GM19239 (cell line): ENCODE measurements around the gene PPARG.

ENCODE experiments used
- DNase-seq: peaks from one replicate; pipeline ENCODE4 v3.0.0; 2011; ENCODE audit warnings: low spot score; ENCODE audit not compliant: insufficient read length
- FAIRE-seq: peaks from 2 replicates; lab custom pipeline; 2011; peaks lifted over from hg19 to GRCh38; lab: Jason Lieb, UNC

Gene PPARG

DNA sequence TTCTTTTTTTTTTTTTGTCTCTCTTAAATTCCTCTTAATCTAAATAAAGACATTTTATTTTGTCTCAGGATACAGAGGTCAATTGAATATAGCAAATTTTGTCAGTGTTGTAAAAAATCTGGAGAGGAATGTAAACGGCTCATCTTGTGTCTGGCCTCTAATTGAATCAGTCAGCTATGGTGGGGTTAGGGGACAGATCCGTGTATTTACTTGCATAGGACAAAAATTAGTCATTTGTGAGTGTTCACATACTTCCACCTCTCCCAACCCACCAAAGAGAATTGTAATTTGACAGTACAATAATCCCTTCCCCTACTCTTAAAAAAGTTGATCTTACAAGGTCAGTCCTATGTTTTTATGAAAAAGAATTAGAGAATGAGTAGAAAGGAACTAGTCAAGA lies 18.3 kb downstream of the PPARG start:
- DNase-seq (no peak), FAIRE-seq (no peak)

DNA sequence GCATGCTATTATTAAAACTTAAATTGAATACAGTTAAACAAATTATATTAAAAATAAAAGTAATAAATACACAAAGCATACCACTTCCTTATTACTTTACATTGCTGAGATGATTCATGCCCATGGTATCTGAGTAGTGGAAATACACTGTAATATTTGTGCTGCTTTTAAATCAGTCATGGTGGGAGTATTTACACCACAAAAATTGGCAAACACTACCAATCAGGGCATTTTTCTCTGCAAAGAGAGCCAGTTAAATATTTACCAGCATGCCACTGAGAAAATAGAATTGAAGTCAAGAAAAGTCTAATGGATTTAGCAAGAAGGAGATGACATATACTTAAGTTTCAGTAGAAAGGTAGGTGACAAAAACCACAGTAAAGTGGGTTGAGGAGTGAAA lies 19.6 kb downstream of the PPARG start:
- no peak for DNase-seq

DNA sequence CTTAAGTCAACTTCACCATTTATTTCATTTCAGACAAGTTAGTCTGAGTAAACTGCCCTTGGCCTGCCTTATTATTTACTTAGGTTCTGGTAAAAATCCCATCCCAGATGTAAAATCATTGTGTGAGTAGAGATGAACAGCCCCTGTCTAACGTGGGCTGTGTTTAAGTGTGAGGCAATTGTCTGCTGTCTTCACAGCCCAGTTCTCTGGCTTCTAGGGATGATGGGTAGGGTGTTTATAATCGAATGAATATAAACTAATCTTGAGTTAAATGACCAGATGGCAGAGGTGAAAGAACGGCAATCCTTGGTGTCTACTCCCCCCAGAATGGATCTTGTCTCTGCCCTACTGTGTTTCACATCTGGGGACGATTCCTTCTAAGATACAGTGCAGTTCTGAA lies 20.8 kb downstream of the PPARG start:
- DNase-seq (no peak), FAIRE-seq (no peak)

More for the DNA sequence above, 19.6 kb downstream of the PPARG start:
- peak; percentile 21 for FAIRE-seq

DNA sequence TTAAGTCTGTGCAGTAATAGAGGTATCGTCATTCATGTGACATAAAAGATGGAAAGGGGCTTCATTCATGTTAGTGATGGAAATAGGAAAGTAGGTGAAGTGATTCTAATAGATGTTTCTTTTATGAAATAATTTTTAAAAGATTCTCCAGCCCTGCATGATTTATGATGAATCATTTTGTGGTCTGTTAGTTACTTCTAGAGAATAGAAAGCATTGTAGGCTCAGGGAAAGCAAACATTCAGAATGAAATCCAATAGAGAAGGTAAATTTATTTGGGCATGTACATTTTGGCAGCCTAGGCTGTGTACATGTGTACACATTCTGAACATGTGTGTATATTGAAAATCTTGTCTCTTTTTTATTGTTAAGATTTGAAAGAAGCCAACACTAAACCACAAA lies 23.1 kb downstream of the PPARG start:
- no peak for FAIRE-seq
- DNase-seq = no peak

DNA sequence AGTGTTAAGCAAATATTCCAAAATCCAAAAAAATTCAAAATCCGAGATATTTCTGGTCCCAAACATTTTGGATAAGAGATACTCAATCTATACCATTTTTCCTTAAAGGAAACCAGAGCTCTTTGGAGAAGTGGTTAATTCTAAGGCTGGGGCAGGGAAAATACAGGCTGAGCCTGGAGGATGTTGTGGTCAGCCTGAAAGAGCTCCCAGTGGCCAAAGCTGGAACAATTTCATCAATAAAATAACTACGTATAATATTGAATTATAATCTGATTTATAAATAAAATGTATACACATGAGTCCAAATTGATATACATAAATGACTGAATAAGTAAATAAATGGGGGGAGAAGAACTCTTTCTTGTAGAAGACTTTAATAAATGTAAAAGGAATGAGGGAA lies 24.6 kb downstream of the PPARG start:
- no peak for FAIRE-seq
- DNase-seq = no peak

DNA sequence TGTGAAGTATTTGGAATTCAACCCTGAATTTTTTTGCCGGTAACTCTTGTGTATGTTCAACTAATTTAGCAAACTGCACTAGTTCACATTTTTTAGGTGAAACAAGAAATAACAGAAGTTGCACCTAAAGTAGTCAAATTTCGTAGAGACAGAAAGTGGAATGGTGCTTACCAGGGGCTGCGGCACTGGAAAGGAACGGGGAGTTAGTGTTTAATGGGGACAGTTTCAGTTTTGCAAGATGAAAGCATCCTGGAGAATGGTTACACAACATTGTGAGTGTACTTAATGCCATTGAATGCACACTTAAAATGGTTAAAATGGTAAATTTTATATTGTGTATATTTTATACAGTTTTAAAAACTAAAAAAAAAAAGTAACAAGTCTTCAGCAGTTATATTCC lies 27.4 kb downstream of the PPARG start:
- peak; percentile 4 for FAIRE-seq
- no peak for DNase-seq

DNA sequence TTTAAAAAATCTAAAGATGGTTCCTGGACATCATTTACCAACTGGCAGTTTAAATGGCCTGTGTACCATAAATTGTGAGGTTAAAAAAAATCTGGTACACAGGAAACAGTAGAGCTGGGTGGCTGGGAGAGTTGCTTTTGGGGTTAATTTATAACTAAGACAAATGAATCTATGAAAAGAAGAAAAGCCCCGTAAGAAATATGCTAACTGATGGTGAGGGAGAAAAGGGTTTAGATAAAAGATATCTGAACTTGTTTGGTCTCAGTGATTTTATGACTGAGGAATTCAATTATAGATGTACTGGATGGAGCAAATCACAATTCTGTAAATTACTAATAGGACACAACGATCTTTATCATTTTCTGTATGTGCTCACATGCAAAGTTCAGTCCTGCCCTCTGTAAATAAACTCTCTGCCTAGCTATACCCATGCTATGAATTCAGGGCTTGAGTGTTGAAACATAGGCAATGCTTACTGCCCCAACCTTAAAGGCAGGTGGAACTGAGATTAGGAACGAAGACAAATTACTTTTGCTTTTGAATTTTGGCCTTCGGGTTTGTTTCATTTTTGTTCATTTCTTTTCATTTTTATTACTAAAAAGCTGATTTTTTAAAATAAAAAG lies 28.0 kb downstream of the PPARG start:
- FAIRE-seq (peak; percentile 84), DNase-seq (no peak)

DNA sequence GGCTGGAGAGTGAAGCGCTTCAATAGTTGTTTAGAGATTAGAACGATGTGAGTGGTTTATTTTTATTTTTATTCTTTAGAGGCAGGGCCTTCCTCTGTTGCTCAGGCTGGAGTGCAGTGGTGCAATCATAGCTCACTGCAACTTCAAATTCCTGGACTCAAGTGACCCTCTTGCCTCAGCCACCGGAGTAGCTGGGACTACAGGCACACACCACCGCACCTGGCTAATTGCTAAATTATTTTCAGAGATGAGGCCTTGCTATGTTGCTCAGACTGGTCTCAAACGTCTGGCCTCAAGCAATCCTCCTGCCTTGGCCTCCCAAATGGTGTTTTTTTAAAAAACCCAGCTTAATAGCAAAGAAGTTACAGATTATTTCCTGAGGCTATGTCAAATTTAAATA lies 29.0 kb downstream of the PPARG start:
- DNase-seq (no peak), FAIRE-seq (no peak)

DNA sequence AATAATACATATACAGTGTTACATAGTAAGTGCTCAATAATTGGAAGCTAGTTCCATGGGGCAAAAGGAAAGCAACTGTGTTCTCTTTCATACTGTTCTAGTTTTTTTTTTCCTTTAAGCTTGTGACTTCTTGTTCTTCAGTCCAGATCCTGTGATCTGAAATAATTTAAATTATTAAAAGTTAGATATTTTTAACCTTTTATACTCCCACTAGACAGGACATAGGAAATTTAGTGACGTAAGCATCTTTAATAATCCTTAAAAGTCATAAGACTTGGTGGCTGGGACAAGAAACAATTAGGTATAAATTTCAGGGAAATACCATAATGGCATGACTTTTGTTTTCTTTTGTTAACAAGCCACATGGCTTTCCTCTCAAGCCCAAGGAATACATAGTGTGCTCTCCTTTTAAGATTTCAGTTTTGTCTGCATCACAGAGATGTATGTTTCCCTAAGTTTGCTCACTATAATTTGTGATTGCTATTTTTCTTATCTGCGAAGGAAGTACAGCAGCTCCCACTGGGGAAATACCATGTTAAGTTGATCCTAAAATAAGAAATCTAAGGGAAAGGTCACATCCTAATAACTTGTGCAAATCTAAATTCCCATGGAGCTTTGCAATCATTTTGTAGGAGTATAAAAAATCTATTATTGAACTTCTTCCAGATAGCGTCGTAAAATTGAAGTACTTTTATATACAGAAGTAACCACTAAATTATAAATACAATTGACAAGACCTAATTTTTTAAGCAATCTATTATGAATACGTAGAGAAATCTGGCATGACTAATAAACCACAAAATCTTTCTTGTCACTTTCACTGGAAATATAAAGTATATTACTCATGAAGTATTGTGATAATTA lies 30.1 kb downstream of the PPARG start:
- FAIRE-seq (no peak), DNase-seq (no peak)

DNA sequence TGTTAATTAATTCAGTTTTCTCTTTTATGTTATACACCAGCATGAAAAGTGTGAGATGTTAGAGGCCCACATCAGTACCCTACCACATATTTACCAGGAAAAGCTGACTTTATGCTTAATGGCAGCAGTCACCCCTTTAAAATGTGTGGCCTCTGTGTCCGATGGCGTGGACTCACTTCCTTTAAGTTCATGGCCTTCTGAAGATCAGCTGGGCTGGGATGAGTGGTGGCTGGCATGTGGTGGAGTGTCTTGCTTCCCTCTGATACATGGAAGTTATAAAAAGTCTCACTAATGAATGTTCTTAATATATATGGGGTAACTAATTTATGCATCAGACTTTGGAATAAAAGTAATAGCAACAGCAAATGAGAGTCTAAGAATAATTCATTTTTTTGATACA lies 32.1 kb downstream of the PPARG start:
- DNase-seq = no peak
- no peak for FAIRE-seq

DNA sequence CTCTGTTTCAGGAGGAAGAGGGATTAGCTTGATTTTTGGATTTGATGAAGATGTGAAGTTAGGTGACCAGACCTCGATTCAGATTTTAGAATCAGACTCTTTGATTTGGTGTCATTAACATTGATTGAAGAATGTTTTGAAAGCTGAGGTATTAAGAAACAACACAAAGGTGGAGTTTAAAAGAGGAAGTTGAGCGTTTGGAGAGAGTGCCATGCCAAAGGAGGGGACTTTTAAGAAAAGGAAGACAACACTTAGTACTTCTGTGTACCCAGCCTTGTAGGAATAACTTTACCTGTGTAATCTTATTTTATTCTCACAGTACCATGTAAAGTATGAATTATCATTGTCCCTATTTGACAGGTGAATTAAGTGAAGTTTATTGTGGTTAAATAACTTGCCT lies 34.4 kb downstream of the PPARG start:
- DNase-seq (no peak), FAIRE-seq (no peak)

DNA sequence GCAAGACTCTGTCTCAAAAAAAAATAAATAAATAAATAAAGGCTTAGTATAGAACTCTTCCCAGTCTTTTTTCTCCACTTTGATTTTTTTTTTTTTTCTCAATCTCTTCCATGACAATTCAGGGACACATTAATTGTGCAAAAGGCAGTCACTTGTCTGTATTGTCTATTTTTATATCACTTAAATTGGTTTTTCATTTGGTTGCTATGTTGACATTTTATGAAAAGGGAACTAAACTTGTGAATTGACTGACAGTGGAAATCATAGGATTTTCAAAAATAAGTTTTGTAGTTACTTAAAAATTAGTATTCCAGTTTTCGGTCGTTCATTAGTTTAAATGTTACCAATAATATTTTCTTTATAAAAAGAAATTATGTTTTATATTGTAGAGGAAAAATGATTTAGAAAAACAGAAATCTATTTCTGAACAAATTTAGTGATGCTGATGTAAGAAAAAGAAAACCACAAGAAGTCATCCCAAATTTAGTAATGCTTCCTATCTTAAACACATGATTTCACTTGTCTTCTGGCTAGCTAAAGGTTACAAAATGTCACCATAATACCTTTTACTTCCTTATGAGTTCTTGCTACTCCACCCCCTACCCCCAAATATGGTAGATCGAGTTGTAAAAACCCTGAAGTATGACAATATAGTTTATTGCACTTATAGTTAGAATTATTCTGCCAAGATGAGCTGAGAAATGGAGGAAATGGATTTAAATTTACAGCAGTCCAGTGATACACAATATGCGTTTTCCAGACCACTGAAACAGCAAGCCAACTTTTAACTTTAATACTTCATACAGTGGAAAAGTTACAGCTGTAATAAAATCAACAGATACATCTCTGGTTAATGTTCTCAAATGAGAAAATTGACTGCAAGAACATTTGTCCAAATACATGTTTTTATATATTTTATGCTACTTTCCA lies 37.0 kb downstream of the PPARG start:
- DNase-seq = no peak
- no peak for FAIRE-seq

DNA sequence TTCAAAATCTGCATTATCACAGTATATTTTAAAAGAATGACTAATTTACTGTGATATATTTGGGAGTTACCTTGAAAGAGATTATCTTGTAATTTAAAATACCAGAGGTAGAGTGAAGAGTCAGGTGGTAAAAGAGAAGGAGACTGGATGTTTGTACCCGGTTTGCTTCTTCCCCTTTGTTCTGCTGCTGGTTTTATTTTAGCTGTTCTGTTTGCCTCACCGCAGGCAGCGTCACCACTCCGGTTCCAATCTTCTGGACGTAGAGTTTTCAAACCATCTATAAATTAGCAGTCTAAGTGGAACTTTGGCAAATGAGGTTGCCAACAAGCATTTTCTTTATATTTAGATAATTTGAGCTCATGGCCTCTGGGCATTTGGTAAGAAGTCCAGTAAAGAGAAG lies 38.2 kb downstream of the PPARG start:
- DNase-seq (no peak), FAIRE-seq (no peak)

DNA sequence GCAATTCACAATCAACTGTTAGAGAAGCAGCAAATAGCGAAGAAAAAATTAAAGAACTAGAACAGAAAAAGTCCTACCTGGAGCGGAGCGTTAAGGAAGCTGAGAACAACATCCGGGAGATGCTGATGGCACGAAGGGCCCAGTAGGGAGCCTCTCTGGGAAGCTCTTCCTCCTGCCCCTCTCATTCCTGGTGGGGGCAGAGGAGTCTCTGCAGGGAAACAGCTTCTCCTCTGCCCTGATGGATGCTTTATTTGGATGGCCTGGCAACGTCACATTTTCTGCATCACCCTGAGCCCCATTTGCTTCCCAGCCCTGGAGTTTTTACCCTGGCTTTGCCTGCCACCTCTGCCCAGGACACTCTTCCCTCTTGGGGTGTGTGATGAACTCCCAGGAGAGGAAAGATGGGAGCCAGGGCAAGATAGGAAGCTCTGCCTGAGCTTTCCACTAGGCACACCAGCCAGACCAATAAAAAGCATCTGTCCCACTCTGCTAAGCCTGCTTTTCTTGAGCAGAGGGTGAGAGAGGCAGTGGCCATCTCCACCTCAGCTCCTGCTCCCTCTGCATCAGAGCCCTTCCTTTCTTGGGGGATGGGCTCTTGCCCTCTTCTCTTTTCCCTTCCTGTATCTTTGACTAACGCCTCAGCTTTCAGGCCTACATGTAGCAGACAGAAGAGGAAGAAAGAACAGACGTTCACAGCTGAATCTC lies 39.4 kb downstream of the PPARG start:
- FAIRE-seq (no peak), DNase-seq (no peak)

DNA sequence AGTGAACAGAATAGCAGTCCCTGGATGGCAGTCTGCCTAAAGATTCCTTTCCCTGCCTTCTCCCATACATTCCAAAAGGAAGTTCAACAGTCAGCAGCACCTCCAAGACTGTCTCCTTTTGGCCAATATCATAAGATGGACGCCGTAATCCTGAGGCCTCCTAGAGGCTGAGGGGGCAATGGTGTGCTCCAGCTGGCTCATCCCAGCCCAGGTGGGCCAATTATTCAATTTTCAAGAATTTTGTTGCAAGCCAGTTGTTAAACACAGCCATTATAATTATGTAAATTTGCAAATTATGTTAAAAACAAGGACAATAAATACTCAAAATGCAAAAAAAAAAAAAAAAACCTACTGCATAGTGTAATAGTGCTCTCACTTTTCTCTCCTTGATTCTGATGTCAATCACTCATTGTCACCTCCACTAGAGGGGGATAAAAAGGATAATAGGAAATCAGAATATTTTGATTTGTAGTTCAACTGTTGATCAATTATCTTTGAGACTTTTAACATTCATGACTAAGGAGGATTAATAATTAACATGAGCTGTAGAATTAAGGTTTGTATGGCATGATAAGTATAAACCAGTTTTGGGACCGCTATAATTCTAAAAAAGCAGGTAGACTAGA lies 40.1 kb downstream of the PPARG start:
- no peak for FAIRE-seq

DNA sequence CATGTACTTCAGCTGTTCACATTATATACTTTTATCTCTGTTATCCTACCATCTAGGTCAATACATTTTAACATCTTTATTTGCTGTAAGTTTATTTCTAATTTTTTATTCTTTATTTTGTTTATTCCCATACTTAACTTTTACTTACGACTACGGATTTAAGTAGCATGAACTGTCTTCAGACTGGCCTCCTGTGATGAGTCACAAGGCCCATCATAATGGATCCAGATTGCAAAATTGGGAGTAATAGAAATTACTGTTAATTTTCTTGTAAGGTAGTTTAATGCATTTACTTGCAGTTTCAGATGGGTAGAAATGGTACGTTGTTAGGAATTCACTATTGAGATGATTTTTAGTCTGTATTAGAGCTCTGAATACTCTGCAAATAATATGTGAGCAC lies 45.9 kb downstream of the PPARG start:
- FAIRE-seq (no peak), DNase-seq (no peak)

More for the DNA sequence above, 40.1 kb downstream of the PPARG start:
- no peak for DNase-seq

DNA sequence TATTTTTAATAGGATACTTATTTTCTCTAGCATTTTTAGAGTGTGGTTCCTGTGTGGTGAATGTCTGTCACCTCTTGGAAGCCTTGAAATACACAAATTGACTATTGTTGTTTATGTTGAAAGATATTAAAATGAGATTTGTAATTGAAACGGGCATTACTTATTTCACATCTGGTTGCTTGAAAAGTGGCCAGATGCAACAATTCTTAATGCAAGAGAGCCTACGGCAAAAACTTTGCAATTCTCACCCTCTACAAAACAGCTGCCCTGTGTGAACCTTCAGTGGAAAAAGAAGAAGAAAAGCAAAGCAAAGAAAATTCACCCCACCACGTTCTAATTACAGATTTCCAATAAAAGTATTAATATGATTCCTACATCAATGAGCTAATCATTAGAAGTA lies 46.6 kb downstream of the PPARG start:
- no peak for FAIRE-seq

DNA sequence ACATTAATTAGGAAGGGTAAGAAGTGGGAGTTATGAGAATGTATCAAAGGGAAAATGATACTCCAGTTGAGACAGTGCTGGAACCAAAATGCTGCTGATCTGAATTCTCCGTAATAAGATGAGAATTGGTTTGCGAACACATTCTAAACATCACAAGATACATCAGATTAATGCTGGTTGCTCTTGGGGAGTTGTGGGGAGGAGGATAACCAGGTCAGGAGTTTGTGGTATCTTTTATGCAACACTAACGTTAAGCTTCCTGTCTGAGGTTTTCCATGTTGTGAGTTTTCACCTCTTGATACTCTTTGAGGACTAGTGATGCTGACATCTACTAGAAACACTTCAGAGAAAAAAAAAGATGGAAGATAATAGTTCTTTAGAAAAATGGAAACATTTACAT lies 47.2 kb downstream of the PPARG start:
- DNase-seq (no peak), FAIRE-seq (no peak)

More for the DNA sequence above, 46.6 kb downstream of the PPARG start:
- no peak for DNase-seq

DNA sequence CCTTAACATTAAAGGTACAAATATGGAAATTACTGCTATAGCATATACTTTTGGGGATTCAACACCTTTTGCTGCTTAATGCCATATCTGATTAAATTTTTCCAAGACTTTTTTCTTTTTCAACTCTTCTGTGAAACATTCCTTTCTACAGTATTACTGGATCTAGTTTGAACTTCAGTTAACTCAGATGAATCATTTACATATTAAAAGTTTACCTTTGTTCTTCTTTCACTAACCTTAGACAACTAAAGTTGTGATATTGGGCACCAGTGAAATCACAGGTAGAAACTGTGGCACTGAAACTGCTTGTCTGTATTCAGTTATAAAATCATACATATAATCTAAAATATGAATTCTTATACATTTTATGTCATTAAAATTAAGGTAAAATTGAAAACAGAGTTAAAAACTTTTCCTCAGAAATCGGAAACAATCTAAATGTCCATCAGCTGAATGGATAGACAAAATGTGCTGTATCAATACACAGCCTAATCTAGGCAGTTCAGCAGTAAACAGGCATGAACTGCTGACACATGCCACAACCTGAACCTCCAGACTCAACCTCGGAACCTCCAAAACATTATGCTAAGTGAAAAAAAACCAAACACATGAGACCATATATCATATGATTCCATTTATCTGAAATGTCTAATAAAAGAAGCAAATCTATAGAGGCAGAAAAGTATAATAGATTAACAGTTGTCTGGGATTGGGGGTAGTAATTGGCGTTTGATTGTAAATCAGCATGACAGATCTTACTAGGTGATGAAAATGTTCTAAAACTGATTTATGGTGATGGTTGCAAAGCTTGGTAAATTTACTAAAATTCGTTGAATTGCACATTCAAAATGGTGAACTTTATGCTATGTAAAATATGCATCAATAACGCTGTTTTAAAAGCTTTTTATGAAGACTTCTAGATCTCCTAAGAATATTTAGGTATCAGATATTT lies 50.0 kb downstream of the PPARG start:
- DNase-seq = no peak
- FAIRE-seq = no peak
